CD4-positive, alpha-beta memory T cell (primary cell): ENCODE measurements around the gene AMBP. TPM values are rescaled to one million over a fixed set of nuclear protein-coding genes. Genes with fewer than 3 reads are reported as not detected.

Experiments used
- CTCF ChIA-PET: fragments of 350-600 bp; sonication (Branson Sonifier 250); formaldehyde crosslinking; loops from one replicate; lab custom pipeline; 2021; ENCODE audit warnings: inconsistent platforms; ENCODE audit not compliant: partially characterized antibody; lab: Charles Lee
- POLR2A ChIA-PET: fragments of 350-600 bp; sonication (Branson Sonifier 250); formaldehyde crosslinking; loops from one replicate; lab custom pipeline; 2021; ENCODE audit not compliant: partially characterized antibody; lab: Charles Lee
- DNase-seq, 5 donors: peaks; one replicate each; pipeline versions ENCODE4 v3.0.0 to v3.0.0-alpha.2; 2020 to 2022; ENCODE audit warnings: mixed read lengths in 1 of 5
- H3K27ac ChIP-seq: one replicate; pipeline ENCODE4 v1.7.0; 2013; ENCODE audit warnings: low read depth, low read length
- H3K27me3 ChIP-seq: 2 replicates; pipeline ENCODE4 v1.7.0; 2013; ENCODE audit warnings: mild to moderate bottlenecking, low read length, moderate library complexity; ENCODE audit not compliant: insufficient read depth
- H3K36me3 ChIP-seq: 2 replicates; pipeline ENCODE4 v1.7.0; 2013; ENCODE audit warnings: mild to moderate bottlenecking, low read length, moderate library complexity; ENCODE audit not compliant: insufficient read depth
- H3K4me1 ChIP-seq: 2 replicates; pipeline ENCODE4 v1.7.0; 2013; ENCODE audit warnings: mild to moderate bottlenecking, low read length, moderate library complexity; ENCODE audit not compliant: insufficient read depth
- H3K4me3 ChIP-seq, 2 donors: one replicate each; pipeline ENCODE4 v1.7.0; 2013; ENCODE audit warnings: low read length in 2 of 2, mild to moderate bottlenecking in 1 of 2
- H3K9me3 ChIP-seq, 2 donors: one replicate each; pipeline ENCODE4 v1.7.0; 2013; ENCODE audit warnings: low read length in 2 of 2, control low read depth in 1 of 2; ENCODE audit not compliant: control insufficient read depth in 1 of 2
- H3K27ac Mint-ChIP-seq, 7 donors: one replicate each; pipeline ENCODE4 v1.8.0; 2020 to 2021; ENCODE audit warnings: mixed read lengths in 7 of 7, mild to moderate bottlenecking in 6 of 7, inconsistent platforms in 3 of 7, moderate library complexity in 3 of 7
- H3K27me3 Mint-ChIP-seq, 2 donors: one replicate each; pipeline ENCODE4 v1.8.0; 2020 to 2021; ENCODE audit warnings: mixed read lengths in 2 of 2
- H3K36me3 Mint-ChIP-seq, 2 donors: one replicate each; pipeline ENCODE4 v1.8.0; 2020 to 2021; ENCODE audit warnings: mixed read lengths in 2 of 2, inconsistent platforms in 1 of 2, mild to moderate bottlenecking in 1 of 2
- H3K4me1 Mint-ChIP-seq, 4 donors: one replicate each; pipeline ENCODE4 v1.8.0; 2020 to 2021; ENCODE audit warnings: mixed read lengths in 4 of 4, mild to moderate bottlenecking in 1 of 4
- H3K4me3 Mint-ChIP-seq, 8 donors: one replicate each; pipeline ENCODE4 v1.8.0; 2020 to 2021; ENCODE audit warnings: mixed read lengths in 8 of 8, mild to moderate bottlenecking in 7 of 8, moderate library complexity in 6 of 8, inconsistent platforms in 3 of 8
- H3K9me3 Mint-ChIP-seq, 8 donors: one replicate each; pipeline ENCODE4 v1.8.0; 2020 to 2021; ENCODE audit warnings: mixed read lengths in 8 of 8, mild to moderate bottlenecking in 5 of 8, inconsistent platforms in 3 of 8, moderate library complexity in 1 of 8
- intact Hi-C: fragments of 100-400 bp; cut with micrococcal nuclease; formaldehyde crosslinking; loops from one replicate; pipeline ENCODE4 v1.15.1; 2023
- polyA plus RNA-seq, 2 donors: library from polyadenylated mRNA; unstranded; fragments of 300-500 nt; fragmentation: Illumina TruSeq; gene quantifications; one replicate each; pipeline ENCODE4 v1.2.3, GENCODE V29; 2021
- total RNA-seq, 2 experiments: library from RNA; stranded (reverse); gene quantifications; one replicate each; pipeline ENCODE4 v1.2.3, GENCODE V29; 2021

AMBP gene
- total and polyA plus RNA-seq, 4 experiments from 2014 or later = not detected

GRCh38 chr9:114122136-114123027, 44.3 kb upstream of the AMBP start:
- Histone ChIP-seq H3K4me1 (no peaks in the 10 kb centered on the region), H3K36me3 (no peaks in the 10 kb centered on the region), H3K4me3 (no peak overlapping the region), H3K27me3 (no peaks in the 10 kb centered on the region), H3K27ac (no peak overlapping the region), H3K9me3 (peaks cover 0 to 1% of the 10 kb centered on the region in 2 donors)
- intact Hi-C loops = no loop called here
- POLR2A ChIA-PET = no interaction called here
- CTCF ChIA-PET = no interaction called here
- Mint-ChIP-seq H3K36me3 (no peaks in the 10 kb centered on the region), H3K9me3 (peaks cover 0 to 8% (median 4%) of the 10 kb centered on the region in 8 donors), H3K4me1 (peaks cover 0 to 1% (median 0%) of the 10 kb centered on the region in 4 donors), H3K27ac (no peak overlapping the region), H3K4me3 (no peak overlapping the region), H3K27me3 (peaks cover 9 to 15% of the 10 kb centered on the region in 2 donors)
- DNase-seq = no peak

- no peak overlapping the region for H3K27ac ChIP-seq
- no peaks in the 10 kb centered on the region for H3K9me3 ChIP-seq
- H3K36me3 ChIP-seq = no peaks in the 10 kb centered on the region
- H3K27me3 ChIP-seq = no peaks in the 10 kb centered on the region
- DNase-seq = no peak
- Mint-ChIP-seq H3K4me1 (peaks cover 0 to 1% (median 0%) of the 10 kb centered on the region in 4 donors), H3K27me3 (peaks cover 13 to 18% of the 10 kb centered on the region in 2 donors), H3K9me3 (peaks cover 0 to 4% (median 0%) of the 10 kb centered on the region in 8 donors), H3K4me3 (no peak overlapping the region), H3K36me3 (no peaks in the 10 kb centered on the region), H3K27ac (no peak overlapping the region)
- CTCF ChIA-PET = no interaction called here
- no peaks in the 10 kb centered on the region for H3K4me1 ChIP-seq
- POLR2A ChIA-PET = no interaction called here
- intact Hi-C loops = no loop called here
- no peak overlapping the region for H3K4me3 ChIP-seq
These were observed 43.4 kb upstream of the AMBP start for GRCh38 chr9:114121227-114122135.

GRCh38 chr9:114120192-114121014, 42.3 kb upstream of the AMBP start:
- CTCF ChIA-PET = no interaction called here
- intact Hi-C loops = no loop called here
- no peak overlapping the region for H3K27ac Mint-ChIP-seq

GRCh38 chr9:114119242-114120191, 41.4 kb upstream of the AMBP start:
- H3K9me3 Mint-ChIP-seq = peaks cover 0 to 4% (median 0%) of the 10 kb centered on the region in 8 donors
- peaks cover 13 to 25% of the 10 kb centered on the region in 2 donors for H3K27me3 Mint-ChIP-seq
- intact Hi-C loops = no loop called here
- H3K4me3 ChIP-seq = no peak overlapping the region
- CTCF ChIA-PET = no interaction called here
- H3K36me3 Mint-ChIP-seq = no peaks in the 10 kb centered on the region
- H3K27ac ChIP-seq = no peak overlapping the region
- H3K4me1 ChIP-seq = no peaks in the 10 kb centered on the region
- H3K4me3 Mint-ChIP-seq = no peak overlapping the region
- DNase-seq = no peak
- no peaks in the 10 kb centered on the region for H3K36me3 ChIP-seq
- H3K9me3 ChIP-seq = no peaks in the 10 kb centered on the region
- POLR2A ChIA-PET = no interaction called here
- H3K4me1 Mint-ChIP-seq = peaks cover 0 to 1% (median 0%) of the 10 kb centered on the region in 4 donors
- no peaks in the 10 kb centered on the region for H3K27me3 ChIP-seq
- no peak overlapping the region for H3K27ac Mint-ChIP-seq

More at GRCh38 chr9:114120192-114121014, 42.3 kb upstream of the AMBP start:
- Histone ChIP-seq H3K27ac (no peak overlapping the region), H3K36me3 (no peaks in the 10 kb centered on the region), H3K4me3 (no peak overlapping the region), H3K27me3 (no peaks in the 10 kb centered on the region), H3K9me3 (no peaks in the 10 kb centered on the region), H3K4me1 (no peaks in the 10 kb centered on the region)
- Mint-ChIP-seq H3K9me3 (peaks cover 0 to 4% (median 0%) of the 10 kb centered on the region in 8 donors), H3K27me3 (peaks cover 13 to 18% of the 10 kb centered on the region in 2 donors), H3K36me3 (no peaks in the 10 kb centered on the region), H3K4me1 (peaks cover 0 to 1% (median 0%) of the 10 kb centered on the region in 4 donors), H3K4me3 (no peak overlapping the region)
- DNase-seq = no peak
- POLR2A ChIA-PET = no interaction called here

- no peaks in the 10 kb centered on the region for H3K36me3 ChIP-seq
These were observed 40.1 kb upstream of the AMBP start for GRCh38 chr9:114117996-114118830.

More at GRCh38 chr9:114117996-114118830, 40.1 kb upstream of the AMBP start:
- Mint-ChIP-seq H3K4me1 (peaks cover 0 to 1% (median 0%) of the 10 kb centered on the region in 4 donors), H3K9me3 (peaks cover 0 to 2% (median 0%) of the 10 kb centered on the region in 8 donors), H3K27me3 (peaks cover 13 to 26% of the 10 kb centered on the region in 2 donors), H3K27ac (no peak overlapping the region), H3K4me3 (no peak overlapping the region), H3K36me3 (no peaks in the 10 kb centered on the region)
- no peaks in the 10 kb centered on the region for H3K9me3 ChIP-seq
- intact Hi-C loops = no loop called here
- no peak overlapping the region for H3K27ac ChIP-seq
- no peak for DNase-seq
- CTCF ChIA-PET = interaction anchor here (0.7 to 1.0 kb wide), 2 partner anchors 36 to 46 kb away, joined by 3 read pairs; no protein-coding TSS in a partner anchor
- no peaks in the 10 kb centered on the region for H3K4me1 ChIP-seq
- no peak overlapping the region for H3K4me3 ChIP-seq
- H3K27me3 ChIP-seq = no peaks in the 10 kb centered on the region
- POLR2A ChIA-PET = no interaction called here
